ENCODE measurements around the gene CHD2.

Gene CHD2

GRCh38 chr15:92955706-92956105, 55.6 kb downstream of the CHD2 start:
- POLR2A ChIA-PET (ENCODE audit: low non-redundant PET), result no interaction called here
- CTCF ChIA-PET, result no interaction called here

DNA sequence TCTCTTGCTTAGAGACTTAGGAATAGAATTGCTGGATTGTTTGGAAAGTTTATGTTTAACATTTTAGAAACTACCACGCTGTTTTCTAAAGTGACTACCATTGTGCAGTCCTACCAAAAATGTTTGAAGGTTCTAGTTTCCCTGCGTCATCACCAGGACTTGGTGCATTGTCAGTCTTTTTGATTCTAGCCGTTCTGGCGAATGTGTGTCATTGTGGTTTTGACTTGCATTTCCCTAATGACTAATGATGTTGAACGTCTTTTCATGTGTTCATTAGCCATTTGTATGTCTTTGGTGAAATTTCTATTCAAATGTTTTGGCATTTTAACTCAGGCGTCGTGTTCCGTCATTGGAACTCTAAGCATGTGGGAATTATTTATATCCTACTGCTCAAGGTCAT, 58.0 kb downstream of the CHD2 start:
- no peak for TF ChIP-seq CTCF (conservative IDR thresholded peaks at IDR 0.05; ENCODE audit: low read depth)
- H3K27ac ChIP-seq, result no peak overlapping the region
- DNase-seq (ENCODE audit: low spot score), result no peak
- CTCF ChIA-PET, result no interaction called here
- POLR2A ChIA-PET (ENCODE audit: low non-redundant PET), result no interaction called here

More at GRCh38 chr15:92955706-92956105, 55.6 kb downstream of the CHD2 start:
- H3K27ac ChIP-seq, result no peak overlapping the region
- no peak for TF ChIP-seq CTCF (conservative IDR thresholded peaks at IDR 0.05; ENCODE audit: low read depth)
- no peak for DNase-seq (ENCODE audit: low spot score)

DNA sequence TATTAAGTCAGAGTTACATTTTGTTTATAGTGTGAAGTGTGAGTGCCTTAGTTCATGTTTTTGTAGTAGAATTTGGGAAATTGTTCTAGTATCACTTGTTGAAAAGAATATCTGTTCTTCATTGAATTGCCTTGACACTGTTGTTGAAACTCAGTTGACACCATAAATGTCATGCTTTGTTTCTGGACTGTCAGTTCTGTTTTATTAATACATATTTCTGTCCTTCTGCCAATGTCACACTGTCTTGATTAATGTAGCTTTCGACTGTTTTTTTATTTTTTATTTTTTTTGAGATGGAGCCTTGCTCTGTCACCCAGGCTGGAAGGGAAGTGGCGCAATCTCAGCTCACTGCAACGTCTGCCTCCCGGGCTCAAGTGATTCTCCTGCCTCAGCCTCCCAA, 59.1 kb downstream of the CHD2 start:
- TF ChIP-seq CTCF (conservative IDR thresholded peaks at IDR 0.05; ENCODE audit: low read depth), result no peak
- DNase-seq (ENCODE audit: low spot score), result no peak
- POLR2A ChIA-PET (ENCODE audit: low non-redundant PET), result no interaction called here
- CTCF ChIA-PET, result no interaction called here
- H3K27ac ChIP-seq, result no peak overlapping the region

DNA sequence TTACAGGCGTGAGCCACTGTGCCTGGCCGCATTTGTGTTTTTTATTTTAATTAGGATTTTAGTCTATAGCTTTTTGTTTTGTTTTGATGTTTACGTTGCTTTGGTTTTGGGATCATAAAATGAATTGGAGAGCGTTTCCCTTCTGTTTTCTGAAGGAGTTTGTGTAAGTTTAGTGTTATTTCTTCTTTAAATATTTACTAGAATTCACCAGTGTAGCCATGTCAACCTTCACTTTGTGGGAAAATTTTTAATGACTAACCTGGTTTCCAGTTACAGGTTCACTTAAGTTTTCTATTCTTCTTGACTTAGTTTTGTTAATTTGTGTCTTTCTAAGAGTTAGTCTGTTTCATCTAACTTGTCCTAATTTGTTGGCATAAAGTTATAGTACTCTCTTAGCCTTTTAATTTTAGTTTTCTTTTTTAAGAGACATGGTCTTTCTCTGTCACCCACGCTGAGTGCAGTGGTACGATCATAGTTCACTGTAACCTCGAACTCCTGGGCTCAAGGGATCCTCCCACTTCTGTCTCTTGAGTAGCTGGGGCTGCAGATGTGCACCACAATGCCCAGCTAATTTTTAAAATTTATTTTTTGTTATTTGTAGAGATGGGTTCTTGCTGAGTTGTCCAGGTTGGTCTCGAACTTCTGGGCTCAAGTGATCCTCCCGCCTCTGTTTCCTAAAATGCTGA, 61.0 kb downstream of the CHD2 start:
- ChIA-PET POLR2A (ENCODE audit: low non-redundant PET) (no interaction called here), CTCF (no interaction called here)
- DNase-seq (ENCODE audit: low spot score), result no peak
- H3K27ac ChIP-seq, result no peak overlapping the region
- TF ChIP-seq CTCF (conservative IDR thresholded peaks at IDR 0.05; ENCODE audit: low read depth), result no peak

GRCh38 chr15:92962914-92963313, 62.8 kb downstream of the CHD2 start:
- CTCF ChIA-PET, result no interaction called here
- POLR2A ChIA-PET (ENCODE audit: low non-redundant PET), result no interaction called here
- TF ChIP-seq CTCF (conservative IDR thresholded peaks at IDR 0.05; ENCODE audit: low read depth), result no peak
- no peak for DNase-seq (ENCODE audit: low spot score)
- H3K27ac ChIP-seq, result no peak overlapping the region

- no peak overlapping the region for H3K27ac ChIP-seq
- TF ChIP-seq CTCF (conservative IDR thresholded peaks at IDR 0.05; ENCODE audit: low read depth), result no peak
- ChIA-PET CTCF (interaction anchor here (0.6 kb wide), 2 partner anchors 13 to 155 kb away, joined by 3 to 4 read pairs; no protein-coding TSS in a partner anchor), POLR2A (ENCODE audit: low non-redundant PET) (no interaction called here)
- DNase-seq (ENCODE audit: low spot score), result no peak
These were observed 63.7 kb downstream of the CHD2 start for GRCh38 chr15:92963794-92964193.

Data from RWPE1 (cell line).